Measurements from ENCODE around the gene STAMBPL1. TPM values are rescaled to one million over a fixed set of nuclear protein-coding genes. Genes with fewer than 3 reads are reported as not detected.

Gene STAMBPL1
- total RNA-seq, 1 donor from 2014 or later: 8.4 TPM

GRCh38 chr10:88938039-88938438, 58.0 kb downstream of the STAMBPL1 start:
- no peak for TF ChIP-seq CTCF (conservative IDR thresholded peaks at IDR 0.05)
- H3K9me3 Mint-ChIP-seq: no peaks in the 10 kb centered on the region
- H3K36me3 Mint-ChIP-seq: peaks cover 16% of the 10 kb centered on the region
- peaks cover 9% of the 10 kb centered on the region for H3K4me1 Mint-ChIP-seq (ENCODE audit: unreplicated experiment)
- no peak for DNase-seq (ENCODE audit: extremely low spot score, unreplicated experiment)
- no peak overlapping the region for H3K4me3 Mint-ChIP-seq
- no peak overlapping the region for H3K27ac Mint-ChIP-seq
- no peaks in the 10 kb centered on the region for H3K27me3 Mint-ChIP-seq

GRCh38 chr10:88938938-88939337, 58.9 kb downstream of the STAMBPL1 start:
- Mint-ChIP-seq H3K4me1 (ENCODE audit: unreplicated experiment) (peaks cover 9% of the 10 kb centered on the region), H3K36me3 (peaks cover 16% of the 10 kb centered on the region), H3K9me3 (no peaks in the 10 kb centered on the region), H3K27ac (no peak overlapping the region), H3K4me3 (no peak overlapping the region), H3K27me3 (no peaks in the 10 kb centered on the region)
- DNase-seq (ENCODE audit: extremely low spot score, unreplicated experiment): no peak
- no peak for TF ChIP-seq CTCF (conservative IDR thresholded peaks at IDR 0.05)

- Mint-ChIP-seq H3K4me3 (no peak overlapping the region), H3K9me3 (no peaks in the 10 kb centered on the region), H3K27ac (no peak overlapping the region), H3K27me3 (no peaks in the 10 kb centered on the region), H3K36me3 (peaks cover 16% of the 10 kb centered on the region), H3K4me1 (ENCODE audit: unreplicated experiment) (no peaks in the 10 kb centered on the region)
- DNase-seq (ENCODE audit: extremely low spot score, unreplicated experiment): no peak
- TF ChIP-seq CTCF (conservative IDR thresholded peaks at IDR 0.05): no peak
Observed at GRCh38 chr10:88941026-88941425, 61.0 kb downstream of the STAMBPL1 start.

GRCh38 chr10:88943778-88944177, 63.7 kb downstream of the STAMBPL1 start:
- Mint-ChIP-seq H3K27me3 (no peaks in the 10 kb centered on the region), H3K4me1 (ENCODE audit: unreplicated experiment) (no peaks in the 10 kb centered on the region), H3K27ac (no peak overlapping the region), H3K9me3 (no peaks in the 10 kb centered on the region), H3K36me3 (peaks cover 15% of the 10 kb centered on the region), H3K4me3 (no peak overlapping the region)
- no peak for DNase-seq (ENCODE audit: extremely low spot score, unreplicated experiment)
- no peak for TF ChIP-seq CTCF (conservative IDR thresholded peaks at IDR 0.05)

- H3K27ac Mint-ChIP-seq: no peak overlapping the region
- H3K9me3 Mint-ChIP-seq: no peaks in the 10 kb centered on the region
- H3K36me3 Mint-ChIP-seq: peaks cover 11% of the 10 kb centered on the region
- H3K27me3 Mint-ChIP-seq: no peaks in the 10 kb centered on the region
- no peak overlapping the region for H3K4me3 Mint-ChIP-seq
- TF ChIP-seq CTCF (conservative IDR thresholded peaks at IDR 0.05): no peak
- peaks cover 5% of the 10 kb centered on the region for H3K4me1 Mint-ChIP-seq (ENCODE audit: unreplicated experiment)
- no peak for DNase-seq (ENCODE audit: extremely low spot score, unreplicated experiment)
Observed at GRCh38 chr10:88944813-88945212, 64.8 kb downstream of the STAMBPL1 start.

- TF ChIP-seq CTCF (conservative IDR thresholded peaks at IDR 0.05): no peak
- H3K4me1 Mint-ChIP-seq (ENCODE audit: unreplicated experiment): peaks cover 15% of the 10 kb centered on the region
- H3K9me3 Mint-ChIP-seq: no peaks in the 10 kb centered on the region
- H3K27ac Mint-ChIP-seq: no peak overlapping the region
- DNase-seq (ENCODE audit: extremely low spot score, unreplicated experiment): no peak
- H3K4me3 Mint-ChIP-seq: no peak overlapping the region
- H3K27me3 Mint-ChIP-seq: no peaks in the 10 kb centered on the region
- H3K36me3 Mint-ChIP-seq: peaks cover 7% of the 10 kb centered on the region
Observed at GRCh38 chr10:88946200-88946599, 66.2 kb downstream of the STAMBPL1 start.

Measured in type B pancreatic cell (in vitro differentiated cells).